Lower lobe of right lung (tissue), 1 donor: ENCODE measurements around the gene CLEC11A. TPM values are rescaled to one million over a fixed set of nuclear protein-coding genes. Genes with fewer than 3 reads are reported as not detected.

Source experiments
- total RNA-seq: library from RNA; stranded (reverse); fragmentation: NEBNext Ultra II Directional; extraction: Animal tissue kit (Norgen Biotek cat#: 25700); gene quantifications from one replicate; pipeline ENCODE4 v1.2.1, GENCODE V29; 2021
- donor health status: DM: no; HTN: yes; CAD: no; lungs with severe emphysema.

The CLEC11A gene
- total RNA-seq, 1 donor from 2014 or later = 9.8 TPM

Other genes starting within 250 kb of the CLEC11A start
- gene EMC10, start 246.9 kb upstream of the CLEC11A start, total RNA-seq = 95.6 TPM
- gene GARIN5A, start 246.5 kb upstream of the CLEC11A start, total RNA-seq = 2.2 TPM
- gene JOSD2, start 212.2 kb upstream of the CLEC11A start, total RNA-seq = 40.4 TPM
- gene ASPDH, start 209.5 kb upstream of the CLEC11A start, total RNA-seq = not detected
- 3.9 TPM for gene LRRC4B, start 154.9 kb upstream of the CLEC11A start, total RNA-seq
- 1.2 TPM for gene SYT3, start 83.5 kb upstream of the CLEC11A start, total RNA-seq
- 5.2 TPM for gene C19orf81, start 73.9 kb upstream of the CLEC11A start, total RNA-seq
- 0.71 TPM for gene SHANK1, start 3.6 kb upstream of the CLEC11A start, total RNA-seq
- gene GPR32, start 47.1 kb downstream of the CLEC11A start, total RNA-seq = not detected
- gene ACP4, start 67.1 kb downstream of the CLEC11A start, total RNA-seq = not detected
- gene KLK1, start 100.4 kb downstream of the CLEC11A start, total RNA-seq = 1.9 TPM
- not detected for gene KLK15, start 110.2 kb downstream of the CLEC11A start, total RNA-seq
- gene KLK3, start 131.6 kb downstream of the CLEC11A start, total RNA-seq = not detected
- not detected for gene KLK2, start 150.1 kb downstream of the CLEC11A start, total RNA-seq
- not detected for gene KLK4, start 188.0 kb downstream of the CLEC11A start, total RNA-seq
- gene KLK5, start 229.7 kb downstream of the CLEC11A start, total RNA-seq = not detected
- not detected for gene KLK6, start 246.2 kb downstream of the CLEC11A start, total RNA-seq